HFFc6 (cell line): ENCODE results near the gene RPS10. TPM values are rescaled to one million over a fixed set of nuclear protein-coding genes. Genes with fewer than 3 reads are reported as not detected.
"Not testable (repeated sequence)": the region's sequence is repeated elsewhere in the genome, so short reads cannot be mapped to it uniquely, and the experiment has no call there.

Experiments used
- DNase-seq: peaks from one replicate; pipeline ENCODE4 v3.0.0-alpha.2; 2018
- H3K27ac Mint-ChIP-seq: 2 replicates; pipeline ENCODE4 v1.8.0; 2020; ENCODE audit warnings: mild to moderate bottlenecking, mixed read lengths
- H3K27me3 Mint-ChIP-seq: 2 replicates; pipeline ENCODE4 v1.8.0; 2021; ENCODE audit warnings: mild to moderate bottlenecking, moderate library complexity, mixed read lengths; ENCODE audit not compliant: insufficient read depth
- H3K36me3 Mint-ChIP-seq: 2 replicates; pipeline ENCODE4 v1.8.0; 2021; ENCODE audit warnings: low read depth, mixed read lengths
- H3K4me1 Mint-ChIP-seq: 2 replicates; pipeline ENCODE4 v1.8.0; 2020; ENCODE audit warnings: low read depth, mixed read lengths
- H3K4me3 Mint-ChIP-seq: 2 replicates; pipeline ENCODE4 v1.8.0; 2020; ENCODE audit warnings: mild to moderate bottlenecking, moderate library complexity, mixed read lengths
- H3K9me3 Mint-ChIP-seq: 2 replicates; pipeline ENCODE4 v1.8.0; 2020; ENCODE audit warnings: mild to moderate bottlenecking, mixed read lengths
- CTCF ChIP-seq: fragments of 200-600 bp; sonication (generic); IDR thresholded peaks from 2 replicates; pipeline ENCODE4 v1.5.0; 2021; ENCODE audit warnings: antibody characterized with exemption, mild to moderate bottlenecking
- total RNA-seq, 6 experiments: library from RNA; stranded (reverse); fragmentation: NEBNext Ultra II Directional; extraction: Animal tissue kit (Norgen Biotek cat#: 25700); gene quantifications; 2 replicates in 1 of 6; 3 replicates in 5 of 6; pipeline ENCODE4 v1.2.3, GENCODE V29; 2021

RPS10 gene
- total RNA-seq, 6 experiments from 2014 or later = 1,585 to 1,769 (median 1,649) TPM

DNA sequence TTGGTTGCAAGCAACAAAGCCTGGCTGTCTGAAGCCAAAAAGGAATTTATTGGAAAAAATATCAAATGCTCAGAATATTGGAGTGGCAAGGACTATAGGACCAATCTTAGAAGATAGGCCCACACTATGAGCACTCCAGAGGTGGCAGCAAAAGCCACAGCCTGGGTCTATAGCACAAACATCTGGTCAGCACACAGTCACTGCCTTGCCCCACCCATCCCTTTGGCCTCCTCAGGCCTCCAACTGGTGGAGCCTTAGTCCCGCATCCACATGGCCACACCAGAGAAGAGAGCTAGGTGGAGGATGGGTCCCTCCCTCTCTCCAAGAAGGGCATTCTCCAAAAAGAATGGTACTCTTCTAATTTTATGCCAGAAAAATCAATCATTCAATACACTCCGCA, 47.4 kb downstream of the RPS10 start:
- no peak for TF ChIP-seq CTCF
- Mint-ChIP-seq H3K27ac (no peak overlapping the region), H3K9me3 (no peaks in the 10 kb centered on the region), H3K36me3 (peaks cover 9% of the 10 kb centered on the region; the same call in 1 of the 2 replicates), H3K4me1 (peaks cover 30% of the 10 kb centered on the region), H3K4me3 (no peak overlapping the region), H3K27me3 (no peaks in the 10 kb centered on the region; the same call in 1 of the 2 replicates)
- no peak for DNase-seq

GRCh38 chr6:34377984-34378383, 47.9 kb downstream of the RPS10 start:
- no peak for DNase-seq
- no peak for TF ChIP-seq CTCF
- Mint-ChIP-seq H3K27me3 (no peaks in the 10 kb centered on the region; the same call in 1 of the 2 replicates), H3K4me1 (peaks cover 25% of the 10 kb centered on the region), H3K36me3 (peaks cover 9% of the 10 kb centered on the region; the same call in 1 of the 2 replicates), H3K4me3 (no peak overlapping the region), H3K9me3 (no peaks in the 10 kb centered on the region), H3K27ac (no peak overlapping the region; the same call in 1 of the 2 replicates)

GRCh38 chr6:34377571-34377970, 48.3 kb downstream of the RPS10 start:
- DNase-seq, H3K36me3 Mint-ChIP-seq, H3K27ac Mint-ChIP-seq, H3K4me3 Mint-ChIP-seq, H3K9me3 Mint-ChIP-seq, H3K27me3 Mint-ChIP-seq: not testable (repeated sequence)
- H3K4me1 Mint-ChIP-seq = peaks cover 24% of the 10 kb centered on the region

DNA sequence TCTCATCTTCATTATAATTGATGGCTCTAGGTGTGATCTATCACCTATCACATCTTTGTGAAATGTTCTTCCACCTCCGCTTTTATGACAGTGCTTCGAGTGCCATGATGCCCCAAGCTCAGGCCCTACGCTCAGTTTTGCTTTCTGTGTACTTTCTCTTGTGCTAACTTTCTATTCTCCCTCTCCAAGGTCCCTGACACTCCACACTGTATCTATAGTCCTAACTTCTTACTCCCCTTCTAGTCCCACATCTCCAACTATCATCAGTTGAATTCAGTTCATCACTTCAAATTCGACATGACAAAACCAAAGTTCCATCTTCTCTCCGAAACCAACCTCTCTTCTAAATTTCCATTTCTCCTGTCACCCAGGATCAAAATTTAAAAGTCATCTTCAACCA, 50.0 kb downstream of the RPS10 start:
- Mint-ChIP-seq H3K4me1 (peaks cover 17% of the 10 kb centered on the region), H3K27ac (no peak overlapping the region), H3K27me3 (no peaks in the 10 kb centered on the region; the same call in 1 of the 2 replicates), H3K9me3 (no peaks in the 10 kb centered on the region), H3K4me3 (no peak overlapping the region), H3K36me3 (peaks cover 4% of the 10 kb centered on the region; the same call in 1 of the 2 replicates)
- no peak for TF ChIP-seq CTCF
- DNase-seq = no peak

DNA sequence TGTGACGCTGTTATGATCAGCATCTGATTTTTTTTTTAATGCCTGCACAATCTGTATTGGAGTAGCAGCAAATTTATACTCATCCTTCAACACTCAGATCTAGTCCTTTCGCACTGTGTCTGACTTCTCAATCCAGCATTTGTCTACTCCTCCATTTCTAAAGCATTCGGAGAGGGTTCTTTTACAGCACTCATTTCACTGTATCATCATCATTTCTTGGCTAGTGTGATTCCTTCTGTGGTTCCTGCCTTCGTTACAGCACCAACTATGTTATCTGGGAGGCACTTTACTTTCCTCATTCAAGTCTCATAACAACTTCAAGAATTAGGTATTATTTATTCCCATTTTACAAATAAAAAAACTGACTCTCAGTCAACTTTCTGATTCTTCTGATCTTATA, 51.4 kb downstream of the RPS10 start:
- H3K36me3 Mint-ChIP-seq = no peaks in the 10 kb centered on the region
- no peak for TF ChIP-seq CTCF
- H3K27ac Mint-ChIP-seq = no peak overlapping the region
- DNase-seq = no peak
- H3K4me1 Mint-ChIP-seq = peaks cover 14% of the 10 kb centered on the region
- H3K27me3 Mint-ChIP-seq = no peaks in the 10 kb centered on the region; the same call in 1 of the 2 replicates
- no peaks in the 10 kb centered on the region for H3K9me3 Mint-ChIP-seq
- no peak overlapping the region for H3K4me3 Mint-ChIP-seq

- Mint-ChIP-seq H3K4me1 (peaks cover 13% of the 10 kb centered on the region), H3K36me3 (no peaks in the 10 kb centered on the region), H3K4me3 (no peak overlapping the region), H3K27ac (no peak overlapping the region), H3K27me3 (no peaks in the 10 kb centered on the region; the same call in 1 of the 2 replicates), H3K9me3 (no peaks in the 10 kb centered on the region)
- no peak for DNase-seq
- no peak for TF ChIP-seq CTCF
Observed at GRCh38 chr6:34374069-34374468, 51.8 kb downstream of the RPS10 start.
